Smooth muscle cell (in vitro differentiated cells): ENCODE results near the gene INTS1. TPM values are rescaled to one million over a fixed set of nuclear protein-coding genes. Genes with fewer than 3 reads are reported as not detected.

ENCODE experiments used
- DNase-seq: peaks from one replicate; lab custom pipeline; 2025; ENCODE audit not compliant: unreplicated experiment; lab: John Stamatoyannopoulos, UW
- H2AFZ ChIP-seq: fragments of 200-600 bp; sonication (generic); 2 replicates; pipeline ENCODE4 v1.6.0; 2016; ENCODE audit warnings: antibody characterized with exemption, low read depth, mild to moderate bottlenecking
- H3F3A ChIP-seq: fragments of 200-600 bp; sonication (generic); 2 replicates; pipeline ENCODE4 v1.6.0; 2017; ENCODE audit warnings: antibody characterized with exemption, low read depth
- H3K27ac ChIP-seq: fragments of 200-600 bp; sonication (generic); 2 replicates; pipeline ENCODE4 v1.5.1; 2016; ENCODE audit warnings: low read depth, mild to moderate bottlenecking
- H3K27me3 ChIP-seq: fragments of 200-600 bp; sonication (generic); 2 replicates; pipeline ENCODE4 v1.6.1; 2016; ENCODE audit warnings: low read depth, mild to moderate bottlenecking
- H3K36me3 ChIP-seq: fragments of 200-600 bp; sonication (generic); 2 replicates; pipeline ENCODE4 v1.5.1; 2016; ENCODE audit warnings: low read depth
- H3K4me1 ChIP-seq: fragments of 200-600 bp; sonication (generic); 2 replicates; pipeline ENCODE4 v1.5.1; 2016; ENCODE audit warnings: low read depth
- H3K4me2 ChIP-seq: fragments of 200-600 bp; sonication (generic); 2 replicates; pipeline ENCODE4 v1.6.0; 2016; ENCODE audit warnings: mild to moderate bottlenecking
- H3K4me3 ChIP-seq: fragments of 200-600 bp; sonication (generic); 2 replicates; pipeline ENCODE4 v1.5.1; 2016; ENCODE audit warnings: mild to moderate bottlenecking
- H3K79me2 ChIP-seq: fragments of 200-600 bp; sonication (generic); 2 replicates; pipeline ENCODE4 v1.6.0; 2016; ENCODE audit warnings: low read depth, mild to moderate bottlenecking
- H3K9ac ChIP-seq: fragments of 200-600 bp; sonication (generic); 2 replicates; pipeline ENCODE4 v1.6.0; 2016; ENCODE audit warnings: low read depth
- H3K9me3 ChIP-seq: fragments of 200-600 bp; sonication (generic); replicated peaks from 2 replicates; pipeline ENCODE4 v1.5.1; 2016; ENCODE audit warnings: low read depth
- H4K20me1 ChIP-seq: fragments of 200-600 bp; sonication (generic); 2 replicates; pipeline ENCODE4 v1.6.0; 2016; ENCODE audit warnings: low read depth
- WGBS: methylation state at CpG from one replicate; pipeline ENCODE4 v1.1.7; 2016; ENCODE audit warnings: low lambda C conversion rate; 5-methylcytosine and 5-hydroxymethylcytosine counted together
- polyA plus RNA-seq: library from polyadenylated mRNA; unstranded; fragments of >200 nt; fragmentation: Nextera tagmentation; extraction: Ambion mirVana; gene quantifications from 2 replicates; pipeline ENCODE4 v1.2.1, GENCODE V29; 2016
- total RNA-seq: library from RNA; depleted of rRNA; stranded (reverse); fragments of >200 nt; gene quantifications from 2 replicates; pipeline ENCODE4 v1.2.3, GENCODE V29; 2014
- TF ChIP-seq, protein P1 (sequence below): fragments of 200-600 bp; sonication (generic); IDR thresholded peaks from 2 replicates; pipeline ENCODE4 v1.5.1; 2017; ENCODE audit warnings: borderline replicate concordance, mild to moderate bottlenecking, antibody characterized with exemption; ENCODE audit not compliant: insufficient read depth, poor library complexity, severe bottlenecking

The INTS1 gene
- total and polyA plus RNA-seq, 2 experiments from 2014 or later: 18.2 to 51.2 TPM

DNA sequence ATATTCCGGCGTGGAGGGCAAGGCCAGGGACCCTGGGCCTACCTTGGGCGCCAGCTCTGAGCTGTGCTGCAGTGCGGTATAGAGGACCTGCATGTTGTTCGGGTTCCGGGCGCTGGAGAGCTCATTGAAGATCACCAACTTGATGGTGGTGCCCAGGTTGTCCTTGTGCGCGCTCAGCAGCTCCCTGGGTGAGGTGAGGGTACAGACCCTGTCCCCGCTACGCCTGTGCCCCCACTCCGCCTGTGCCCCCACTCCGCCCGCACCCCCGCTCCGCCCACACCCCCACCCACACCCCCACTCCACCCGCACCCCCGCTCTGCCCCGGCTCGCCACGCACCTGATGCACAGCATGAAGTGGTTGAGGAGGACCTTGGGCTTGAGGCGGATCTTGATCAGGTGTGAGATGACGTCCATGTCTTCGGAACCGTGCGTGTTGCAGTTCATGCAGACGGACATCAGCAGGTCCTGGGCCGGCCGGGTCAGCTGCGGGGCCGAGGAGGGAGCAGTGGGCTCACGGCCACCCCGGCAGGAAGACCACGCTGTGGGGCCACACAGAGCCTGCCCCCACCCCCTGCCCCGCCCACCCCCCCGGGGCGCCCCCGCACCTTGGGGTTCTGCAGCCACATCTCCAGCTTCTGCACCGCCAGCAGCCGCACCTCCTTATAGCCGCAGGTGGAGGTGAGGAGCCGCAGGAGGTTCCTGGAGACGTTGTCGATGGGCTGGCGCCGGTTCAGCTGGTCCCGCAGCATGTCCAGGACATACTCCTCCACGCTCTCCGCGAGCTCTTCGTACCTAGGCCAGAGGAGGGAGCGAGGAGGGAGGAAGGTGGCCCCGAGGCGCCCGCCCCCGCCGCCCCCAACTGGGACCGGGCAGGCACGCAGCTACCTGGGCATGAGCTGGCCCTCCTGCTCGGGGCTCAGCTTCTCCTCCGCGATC lies 5.6 kb downstream of the INTS1 start:
- 99% methylated on average over 42 of the region's 62 CpGs for WGBS
- Histone ChIP-seq H4K20me1 (peaks cover 11% of the 10 kb centered on the region), H3F3A (no peaks in the 10 kb centered on the region), H2AFZ (no peak overlapping the region), H3K27me3 (no peaks in the 10 kb centered on the region), H3K9me3 (no peaks in the 10 kb centered on the region), H3K4me1 (peaks cover 7% of the 10 kb centered on the region), H3K9ac (no peak overlapping the region), H3K79me2 (peaks cover 19% of the 10 kb centered on the region), H3K4me3 (no peak overlapping the region), H3K36me3 (no peaks in the 10 kb centered on the region), H3K4me2 (no peak overlapping the region), H3K27ac (no peak overlapping the region)
- DNase-seq: no peak
- TF ChIP-seq, protein P1, sequence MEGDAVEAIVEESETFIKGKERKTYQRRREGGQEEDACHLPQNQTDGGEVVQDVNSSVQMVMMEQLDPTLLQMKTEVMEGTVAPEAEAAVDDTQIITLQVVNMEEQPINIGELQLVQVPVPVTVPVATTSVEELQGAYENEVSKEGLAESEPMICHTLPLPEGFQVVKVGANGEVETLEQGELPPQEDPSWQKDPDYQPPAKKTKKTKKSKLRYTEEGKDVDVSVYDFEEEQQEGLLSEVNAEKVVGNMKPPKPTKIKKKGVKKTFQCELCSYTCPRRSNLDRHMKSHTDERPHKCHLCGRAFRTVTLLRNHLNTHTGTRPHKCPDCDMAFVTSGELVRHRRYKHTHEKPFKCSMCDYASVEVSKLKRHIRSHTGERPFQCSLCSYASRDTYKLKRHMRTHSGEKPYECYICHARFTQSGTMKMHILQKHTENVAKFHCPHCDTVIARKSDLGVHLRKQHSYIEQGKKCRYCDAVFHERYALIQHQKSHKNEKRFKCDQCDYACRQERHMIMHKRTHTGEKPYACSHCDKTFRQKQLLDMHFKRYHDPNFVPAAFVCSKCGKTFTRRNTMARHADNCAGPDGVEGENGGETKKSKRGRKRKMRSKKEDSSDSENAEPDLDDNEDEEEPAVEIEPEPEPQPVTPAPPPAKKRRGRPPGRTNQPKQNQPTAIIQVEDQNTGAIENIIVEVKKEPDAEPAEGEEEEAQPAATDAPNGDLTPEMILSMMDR: no peak

DNA sequence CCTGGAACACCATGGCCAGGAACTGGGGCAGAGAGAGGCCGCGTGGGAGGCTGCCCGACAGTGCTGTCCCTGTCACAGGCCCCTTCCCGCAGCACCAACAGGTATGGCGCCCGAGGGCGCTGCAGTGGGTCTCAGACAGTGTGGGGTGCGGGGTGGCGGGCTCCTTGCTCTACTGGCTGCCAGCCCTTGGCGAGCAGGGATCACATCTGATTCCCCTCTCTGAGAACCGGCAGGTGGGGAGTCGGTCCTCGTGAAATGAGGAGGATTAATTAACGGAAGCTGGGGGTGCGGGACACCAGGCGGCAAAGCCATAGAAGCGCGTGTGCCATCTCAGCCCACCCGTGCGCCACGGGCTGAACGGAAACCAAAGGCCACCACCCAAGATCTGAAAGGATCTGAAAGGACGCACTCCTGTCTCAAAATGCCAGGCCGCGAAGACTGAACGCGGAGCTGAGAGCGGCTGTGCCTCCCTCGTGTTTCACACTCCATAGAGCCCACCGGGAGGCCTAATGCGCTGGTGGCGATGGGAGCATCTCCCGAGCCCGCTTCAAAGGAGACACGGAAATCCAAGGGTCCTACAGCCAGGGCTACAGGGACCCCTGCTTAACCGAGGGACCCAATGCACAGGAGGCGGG lies 6.8 kb downstream of the INTS1 start:
- Histone ChIP-seq H3K79me2 (peaks cover 7% of the 10 kb centered on the region), H3K36me3 (no peaks in the 10 kb centered on the region), H3K9me3 (no peaks in the 10 kb centered on the region), H3K27me3 (no peaks in the 10 kb centered on the region), H3K4me3 (no peak overlapping the region), H3K27ac (no peak overlapping the region), H3F3A (no peaks in the 10 kb centered on the region), H4K20me1 (peaks cover 4% of the 10 kb centered on the region), H3K4me2 (no peak overlapping the region), H2AFZ (no peak overlapping the region), H3K9ac (no peak overlapping the region), H3K4me1 (no peaks in the 10 kb centered on the region)
- TF ChIP-seq, protein P1: no peak
- WGBS: 97% methylated on average over 37 of the region's 37 CpGs
- DNase-seq: no peak

DNA sequence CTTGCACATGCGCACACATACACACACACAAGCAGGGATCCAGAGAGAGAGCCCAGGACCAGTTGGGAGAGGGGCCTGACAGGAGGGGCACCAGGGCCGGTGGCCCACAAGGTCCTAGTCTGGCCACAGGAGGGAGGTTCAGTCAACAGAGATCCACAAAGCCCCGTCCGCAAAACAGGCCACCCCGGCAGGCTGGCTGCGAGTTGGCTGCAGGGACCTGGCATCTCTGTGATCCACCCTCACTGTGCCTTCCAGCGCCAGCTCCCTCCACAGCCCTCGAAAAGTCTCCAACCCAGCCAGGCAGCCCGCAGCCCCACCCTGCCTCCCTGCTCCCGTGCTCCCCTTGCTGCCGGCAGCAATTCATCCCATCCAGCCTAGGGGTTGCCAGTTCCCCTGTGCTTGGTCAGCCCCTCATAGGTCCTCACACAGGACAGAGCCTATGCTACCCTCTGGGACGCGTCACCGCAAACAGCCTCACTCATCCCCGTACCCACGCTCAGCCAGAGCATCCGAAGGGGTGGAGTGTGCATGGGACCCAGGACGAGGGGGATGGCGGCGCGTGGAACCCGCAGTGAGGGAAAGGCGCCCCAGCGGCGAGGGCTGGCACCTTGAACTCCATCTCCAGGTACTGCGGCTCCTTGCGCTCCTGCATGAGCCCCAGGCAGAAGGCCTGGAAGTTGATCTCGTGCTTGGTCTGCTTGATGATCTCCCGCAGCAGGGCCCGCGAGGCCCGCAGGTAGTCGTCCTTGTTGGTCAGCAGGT lies 7.5 kb downstream of the INTS1 start:
- Histone ChIP-seq H4K20me1 (peaks cover 4% of the 10 kb centered on the region), H3K9me3 (no peaks in the 10 kb centered on the region), H3K4me2 (no peak overlapping the region), H3K4me1 (no peaks in the 10 kb centered on the region), H3K79me2 (no peaks in the 10 kb centered on the region), H3K27ac (no peak overlapping the region), H3K4me3 (no peak overlapping the region), H3K36me3 (no peaks in the 10 kb centered on the region), H2AFZ (no peak overlapping the region), H3F3A (no peaks in the 10 kb centered on the region), H3K27me3 (no peaks in the 10 kb centered on the region), H3K9ac (no peak overlapping the region)
- TF ChIP-seq, protein P1: no peak
- 97% methylated on average over 33 of the region's 33 CpGs for WGBS
- DNase-seq: no peak
